Stimulated activated CD4-positive, alpha-beta T cell treated with anti-CD3 and anti-CD28 coated beads, Interleukin-12 subunit alpha, Interleukin-12 subunit beta, amount 100 ng/mL, for 48 hours (primary cell): Measurements from ENCODE around the gene SEMA5B.
A peak's percentile ranks its signal among the peaks of the same experiment; 100 is the strongest.

Experiments used
- DNase-seq, 3 donors: peaks; one replicate each; pipeline ENCODE4 v3.0.0-alpha.2; 2020; ENCODE audit warnings: low read depth in 2 of 3, low spot score in 1 of 3

Gene SEMA5B

GRCh38 chr3:122994954-122995353 lies 32.6 kb downstream of the SEMA5B start:
- no peak for DNase-seq

DNA sequence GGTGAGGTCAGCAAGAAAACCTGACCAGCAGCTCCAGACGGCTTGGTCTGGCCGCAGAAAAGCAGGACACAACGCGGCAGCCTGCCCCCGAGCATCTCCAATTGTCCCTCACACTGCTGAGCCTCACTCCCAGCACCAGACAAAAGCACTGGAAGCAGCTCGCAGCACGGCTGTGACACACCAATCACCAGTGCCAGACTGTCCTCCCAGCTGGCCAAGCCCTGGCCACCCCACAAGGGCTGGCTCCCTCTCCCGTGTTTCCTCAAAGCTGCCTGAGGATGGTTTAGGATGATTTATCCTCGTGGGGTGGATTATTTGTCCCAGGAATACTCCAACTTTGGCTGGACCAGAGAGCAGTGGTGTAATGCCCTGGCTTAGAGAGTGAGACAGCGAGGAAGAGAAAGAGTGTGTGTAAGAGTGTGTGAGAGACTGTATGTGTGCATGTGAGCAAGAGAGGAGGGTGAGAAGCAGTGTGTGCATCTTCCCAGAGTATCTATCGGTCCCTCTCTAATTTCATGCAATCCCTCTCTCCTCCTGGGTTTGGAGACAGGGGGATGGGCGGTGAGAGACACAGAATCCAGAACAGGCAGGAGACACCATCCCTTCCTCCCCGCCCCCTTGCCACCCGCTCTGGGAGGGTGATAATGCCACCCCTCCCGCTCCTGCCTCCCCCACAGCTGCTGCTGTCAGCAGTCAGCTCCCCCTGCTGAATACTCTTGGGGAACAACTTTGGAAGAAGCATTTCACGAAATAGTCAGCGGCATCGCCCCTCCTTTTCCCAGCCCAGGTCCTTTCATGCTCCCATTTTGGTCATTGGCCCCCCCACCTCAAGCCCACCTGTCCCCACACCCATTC lies 34.2 kb downstream of the SEMA5B start:
- no peak for DNase-seq

DNA sequence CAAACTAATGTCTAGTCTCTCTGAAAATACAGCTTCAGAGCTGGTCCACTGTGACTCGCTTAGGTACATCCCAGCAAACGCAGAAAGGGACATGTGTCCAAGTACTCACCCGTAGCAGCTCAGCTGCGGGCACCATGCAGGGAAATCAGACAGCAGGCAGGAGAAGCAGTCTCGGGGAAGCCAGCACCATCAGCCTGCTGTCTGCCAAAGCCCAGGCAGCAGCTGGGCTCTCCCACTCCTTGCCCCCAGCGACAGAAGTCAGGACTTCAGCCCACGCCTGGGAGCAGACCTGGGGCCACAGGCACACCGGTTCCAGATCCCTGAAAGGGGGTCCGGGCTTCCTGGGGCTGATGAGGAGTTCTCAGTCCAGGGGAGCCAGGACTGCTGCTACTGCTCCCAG lies 34.9 kb downstream of the SEMA5B start:
- DNase-seq = no peak

DNA sequence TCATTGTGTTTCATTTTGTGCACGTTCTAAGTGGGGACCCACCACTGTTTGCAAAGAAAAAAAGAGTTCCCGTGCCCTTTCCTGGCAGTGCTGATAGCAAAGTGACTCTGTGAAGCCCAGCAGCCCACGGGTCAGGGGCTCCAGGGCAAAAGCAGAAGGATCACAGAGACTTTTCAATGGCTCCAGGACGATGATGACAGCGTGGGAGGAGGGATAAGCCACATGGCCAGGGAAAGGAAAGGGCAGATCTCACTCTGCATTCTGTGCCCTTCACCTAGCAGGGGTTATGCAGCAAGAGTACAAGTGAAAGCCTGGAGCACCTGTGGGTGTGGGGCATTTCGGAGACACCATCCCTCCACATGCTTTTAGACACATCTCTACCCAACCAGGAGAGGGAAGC lies 35.4 kb downstream of the SEMA5B start:
- DNase-seq = no peak

GRCh38 chr3:122991236-122991985 lies 36.2 kb downstream of the SEMA5B start:
- DNase-seq = no peak

DNA sequence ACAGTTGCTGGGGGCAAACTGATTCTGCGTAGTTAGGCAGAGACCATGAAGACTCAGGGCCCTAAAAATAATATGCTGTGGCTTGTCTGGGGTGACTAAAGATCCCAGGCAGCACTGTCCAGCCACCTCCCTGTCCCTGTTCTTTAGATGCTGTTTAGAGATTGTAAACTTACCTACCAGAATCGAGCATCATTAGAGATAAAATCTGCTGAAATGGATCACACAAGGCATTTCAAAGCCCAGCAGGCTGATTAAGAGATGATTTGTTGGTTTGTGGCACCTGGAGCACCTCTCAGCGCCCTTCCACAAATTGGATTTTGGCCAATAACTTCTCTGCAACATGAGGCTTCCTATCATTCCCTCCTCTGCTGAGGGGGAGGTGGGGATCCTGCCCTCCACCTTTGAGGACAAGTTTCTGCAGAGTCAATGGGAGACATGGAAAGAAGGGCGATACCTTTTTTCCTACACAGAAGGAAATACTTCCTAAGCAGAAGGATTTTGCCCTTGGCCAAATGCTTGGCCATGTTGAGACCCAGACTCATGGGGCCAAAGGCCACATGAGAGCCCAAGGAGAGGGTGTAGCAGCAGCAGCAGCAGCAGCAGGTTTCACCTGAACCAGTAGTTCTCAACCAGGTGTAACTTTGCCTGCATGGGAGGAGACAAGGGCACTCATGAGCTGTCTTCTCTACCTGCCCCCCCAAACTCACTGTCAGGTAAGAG lies 37.5 kb downstream of the SEMA5B start:
- no peak for DNase-seq

DNA sequence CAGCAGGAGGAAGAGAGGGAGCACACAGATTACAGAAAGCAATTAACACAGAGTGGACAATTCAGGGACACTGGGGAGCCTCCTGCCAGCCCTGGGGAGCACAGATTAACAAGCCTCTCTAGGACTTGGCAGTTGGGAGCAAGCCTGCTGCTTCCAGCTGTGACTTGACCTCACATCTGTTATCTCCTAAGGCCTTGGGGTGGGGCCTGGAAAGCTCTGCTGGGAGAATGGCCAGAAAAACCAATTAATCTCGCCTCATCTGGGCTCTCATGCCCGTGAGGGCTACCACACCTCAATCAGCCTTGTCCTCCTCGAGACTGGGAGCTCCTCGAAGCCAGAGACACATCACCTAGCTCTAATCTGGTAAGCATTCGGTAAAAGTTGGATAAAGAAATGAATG lies 39.1 kb downstream of the SEMA5B start:
- DNase-seq = no peak

DNA sequence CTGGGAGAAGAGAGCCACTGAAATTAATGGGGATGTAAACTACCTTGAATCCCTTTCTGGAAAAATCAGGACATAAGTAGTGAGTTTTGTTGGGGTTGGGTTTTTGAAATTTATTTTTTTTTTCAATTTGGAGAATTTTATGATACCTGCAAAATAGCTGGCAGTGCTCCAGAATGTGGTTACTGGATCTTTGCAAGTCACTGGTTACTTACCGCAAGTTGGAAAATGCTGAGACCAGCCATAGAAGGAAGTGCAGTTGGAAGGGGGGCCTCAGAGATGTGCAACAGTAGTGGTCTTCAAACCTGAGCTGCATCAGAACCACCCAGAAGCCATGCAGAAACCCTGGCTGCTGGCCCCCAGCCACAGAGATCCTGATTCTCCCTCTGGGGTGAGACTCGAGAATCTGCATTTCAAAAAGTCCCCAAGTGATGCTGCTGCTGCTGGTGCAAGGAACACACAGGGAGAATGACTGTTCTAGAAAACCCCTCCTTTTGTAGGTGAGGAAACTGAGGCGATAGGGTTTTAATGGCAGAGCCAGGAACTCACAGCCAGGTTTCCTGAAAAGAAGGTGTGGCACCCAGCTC lies 39.7 kb downstream of the SEMA5B start:
- DNase-seq = no peak

DNA sequence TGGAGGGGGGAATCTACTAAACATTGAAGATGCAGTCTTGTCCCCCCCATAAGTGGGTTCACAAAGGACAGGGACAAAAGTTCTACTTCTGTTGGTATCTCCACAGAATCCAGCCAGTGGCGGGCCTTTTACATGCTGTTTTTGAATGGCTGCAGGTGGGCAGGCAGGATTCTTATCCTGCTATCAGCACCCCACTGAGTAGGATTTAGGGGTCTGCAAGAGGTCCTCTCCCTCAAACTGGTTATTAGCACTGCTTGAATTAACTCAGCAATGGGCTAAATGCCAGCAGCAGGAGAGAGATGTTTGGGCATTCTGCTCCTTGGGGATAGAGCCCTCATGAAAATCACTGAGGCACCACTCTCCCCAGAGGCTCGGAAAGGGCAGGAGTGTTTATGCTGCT lies 40.3 kb downstream of the SEMA5B start:
- no peak for DNase-seq

DNA sequence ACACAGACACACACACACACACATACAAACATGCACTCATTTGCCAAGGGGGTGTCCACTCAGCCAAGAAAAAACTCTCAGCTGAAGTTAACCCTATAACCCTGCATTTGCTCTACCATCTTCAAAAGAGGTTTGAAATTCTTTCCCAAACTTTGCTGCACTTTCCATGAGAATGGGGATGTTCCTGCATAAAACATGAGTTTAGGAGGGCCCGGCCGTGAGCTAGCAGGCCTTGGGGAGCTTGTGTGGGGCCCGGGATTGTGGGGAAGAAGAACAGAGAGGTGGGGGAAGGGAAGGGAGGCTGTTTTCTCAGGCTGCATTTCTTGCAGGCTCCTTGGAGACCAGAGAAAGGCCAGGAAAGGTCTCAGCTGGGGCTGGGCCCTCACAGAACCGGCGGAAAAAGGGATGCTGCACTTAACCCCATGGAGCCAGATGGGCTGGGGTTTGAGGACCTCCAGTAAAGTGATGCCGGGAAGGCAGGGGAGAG lies 40.8 kb downstream of the SEMA5B start:
- DNase-seq = no peak

DNA sequence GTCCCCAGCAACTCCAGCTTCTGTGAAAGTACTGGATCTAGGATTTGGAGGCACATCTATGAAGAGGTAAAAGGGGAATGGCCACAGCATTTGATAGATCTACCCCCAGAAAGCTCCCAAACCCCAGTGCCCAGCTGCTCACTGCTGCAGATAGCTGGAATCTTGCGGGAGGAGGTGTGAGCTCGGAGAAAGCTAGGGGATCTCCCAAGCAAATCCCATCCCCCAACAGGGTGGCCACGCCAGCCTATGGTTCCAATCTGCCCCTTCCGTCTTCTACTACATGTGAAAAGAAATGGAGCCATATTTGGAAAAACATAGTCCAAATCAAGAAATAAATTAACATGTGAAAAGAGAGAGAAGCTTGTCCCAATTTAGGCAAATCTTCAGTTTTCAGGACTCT lies 42.0 kb downstream of the SEMA5B start:
- no peak for DNase-seq

DNA sequence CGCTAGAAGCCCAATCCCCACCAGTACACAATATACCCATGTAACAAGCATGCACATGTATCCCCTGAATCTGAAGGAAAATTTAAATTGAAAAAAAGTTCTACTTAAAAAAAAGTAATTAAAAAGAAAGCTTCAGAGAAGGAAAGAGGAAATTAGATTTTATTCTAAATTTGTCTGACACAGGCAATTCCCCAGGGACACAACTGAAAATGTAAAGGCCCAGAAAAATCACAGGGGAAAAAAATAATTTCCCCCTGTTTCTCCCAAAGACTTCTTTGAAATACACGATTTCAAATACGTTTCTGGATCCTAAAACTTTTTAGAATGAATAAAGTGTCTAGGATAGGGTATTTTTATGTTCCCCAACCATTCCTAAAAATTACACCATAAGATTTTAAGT lies 42.9 kb downstream of the SEMA5B start:
- DNase-seq = no peak

GRCh38 chr3:122984007-122984406 lies 43.6 kb downstream of the SEMA5B start:
- DNase-seq = no peak

DNA sequence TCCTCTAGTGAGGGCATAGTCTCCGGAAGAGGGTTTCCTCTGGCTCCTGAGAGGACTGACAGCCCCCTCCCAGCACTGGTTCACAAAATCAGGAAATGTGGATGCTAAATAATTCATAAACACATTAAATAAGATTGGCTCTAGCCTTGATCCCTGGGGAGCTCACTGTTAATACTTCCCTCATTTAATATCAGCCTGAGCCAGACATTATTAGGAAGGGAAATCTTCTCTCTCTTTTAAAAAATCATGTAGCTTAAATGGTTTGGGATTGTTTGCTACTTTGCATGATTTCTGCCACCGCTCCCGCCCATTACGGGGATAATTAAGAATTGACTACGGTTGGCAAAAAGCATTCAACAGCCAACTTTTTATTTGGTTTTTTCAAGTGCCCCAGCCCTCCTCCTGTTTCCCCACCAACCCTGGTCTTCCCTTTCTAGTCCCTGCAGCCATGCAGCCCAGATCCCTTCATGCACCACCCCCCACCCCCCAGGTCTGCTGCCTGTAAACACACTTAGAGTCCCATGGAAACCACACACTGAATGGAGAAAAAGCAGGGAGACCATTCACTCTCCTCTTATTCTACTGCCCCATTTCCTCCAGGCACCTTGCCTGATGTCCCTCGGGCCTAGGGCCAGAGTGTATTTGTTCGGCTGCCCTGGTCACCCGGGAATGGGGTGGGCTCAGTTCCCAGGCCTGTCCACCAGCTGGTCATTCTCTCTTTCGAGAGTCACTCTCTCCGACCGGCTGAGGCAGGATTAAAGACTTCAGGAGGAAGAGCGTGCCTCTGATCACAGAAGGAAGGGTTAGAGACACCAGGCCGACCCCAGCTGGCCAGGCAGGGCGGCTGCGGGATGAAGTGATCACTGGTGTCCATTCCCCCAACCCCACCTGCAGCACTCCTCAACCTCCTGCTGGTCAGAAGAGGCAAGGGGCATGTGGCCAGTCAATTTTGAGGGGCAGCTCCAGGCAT lies 45.1 kb downstream of the SEMA5B start:
- DNase-seq = no peak

DNA sequence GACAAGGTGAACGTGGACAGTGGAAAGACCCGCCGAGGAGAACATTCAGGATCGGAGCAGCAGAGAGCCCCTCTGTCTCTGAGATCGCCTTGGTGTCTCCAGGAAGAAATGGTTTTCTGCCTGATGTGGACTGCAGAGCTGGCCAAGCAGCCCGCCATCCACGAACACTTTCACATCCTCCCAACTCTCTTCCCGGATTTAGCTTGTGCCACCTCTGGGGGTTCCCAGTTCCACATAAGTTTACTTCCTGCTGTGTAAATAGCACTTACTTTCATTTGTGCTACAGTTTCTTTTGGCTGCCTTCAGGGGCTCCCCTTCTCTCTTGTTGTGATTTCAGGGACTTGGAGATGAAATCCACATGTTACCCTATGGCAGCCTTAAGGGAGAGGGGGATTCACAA lies 48.4 kb downstream of the SEMA5B start:
- DNase-seq = no peak

- DNase-seq = no peak
These were observed 49.0 kb downstream of the SEMA5B start for GRCh38 chr3:122978569-122978968.

DNA sequence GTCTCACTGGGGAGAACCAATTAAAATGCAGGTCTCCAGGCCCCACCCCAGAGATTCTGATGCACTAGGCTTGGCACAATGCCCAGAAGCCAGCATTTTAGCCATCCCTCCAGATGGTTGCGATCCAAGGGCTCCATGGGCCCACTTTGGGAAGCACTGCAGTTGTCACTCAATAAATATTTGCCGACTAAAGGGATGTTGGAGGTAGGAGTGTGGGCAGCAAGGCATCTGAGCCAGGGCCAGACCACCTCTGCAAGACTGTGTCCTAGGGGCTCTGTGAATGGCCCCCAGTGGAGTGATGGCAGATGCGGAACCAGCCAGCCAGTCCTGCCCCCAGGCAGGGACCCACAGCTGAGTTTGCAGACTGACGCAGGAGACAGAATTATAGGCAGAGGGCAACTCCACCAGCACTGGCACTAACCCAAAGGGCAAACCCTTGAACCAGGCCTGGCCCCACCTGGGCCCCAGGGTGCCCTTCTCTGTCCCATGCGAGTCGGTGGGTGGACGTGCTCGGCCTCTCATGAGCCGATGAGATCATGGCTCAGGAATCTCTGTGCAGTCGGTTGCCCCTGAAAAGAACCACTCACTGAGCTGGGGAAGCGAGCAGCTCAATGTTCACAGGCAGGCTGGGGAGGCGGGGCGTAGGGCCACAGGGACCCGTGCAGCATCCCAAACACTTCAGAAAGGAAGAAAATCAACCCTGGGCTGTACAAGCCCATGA lies 49.7 kb downstream of the SEMA5B start:
- no peak for DNase-seq

GRCh38 chr3:122975924-122976293 lies 51.7 kb downstream of the SEMA5B start:
- DNase-seq = peak in 1 of 3 donors; percentile 1

DNA sequence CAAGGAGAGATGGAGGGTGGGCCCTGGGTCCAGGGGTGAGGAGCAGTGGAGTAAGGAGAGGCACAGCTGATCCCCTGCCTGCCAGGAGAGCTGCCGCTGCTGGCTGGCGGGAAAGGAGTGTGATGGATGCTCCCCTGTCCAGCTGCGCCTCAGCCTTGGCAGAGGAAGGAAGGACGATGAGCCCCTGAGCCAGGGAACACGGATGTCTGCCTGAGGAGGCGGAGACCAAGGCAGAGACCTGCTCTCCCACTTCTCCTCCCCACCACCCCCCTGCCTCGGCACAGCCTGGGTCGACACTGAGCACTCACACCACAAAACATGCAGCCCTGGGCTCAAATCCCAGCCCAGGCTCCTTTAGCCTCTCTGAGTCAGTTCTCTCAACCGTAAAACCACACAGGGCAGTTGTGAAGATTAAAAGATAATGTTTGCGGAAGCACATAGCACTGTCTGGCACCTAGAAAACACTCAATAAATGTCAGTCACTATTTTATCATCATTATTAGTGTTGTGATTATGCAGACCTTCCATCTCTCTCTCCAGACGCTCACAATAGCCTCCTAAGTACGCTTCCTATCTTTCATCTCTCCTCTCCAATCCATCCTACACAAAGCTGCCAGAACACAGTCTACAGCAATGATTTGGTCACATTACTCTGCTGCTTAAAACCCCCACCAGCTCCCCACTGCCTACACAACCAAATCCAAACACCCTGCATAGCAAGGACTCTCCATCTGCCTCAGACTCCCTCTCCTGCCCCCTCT lies 52.2 kb downstream of the SEMA5B start:
- no peak for DNase-seq
